ENCODE results near the gene TSPAN9.

DNA sequence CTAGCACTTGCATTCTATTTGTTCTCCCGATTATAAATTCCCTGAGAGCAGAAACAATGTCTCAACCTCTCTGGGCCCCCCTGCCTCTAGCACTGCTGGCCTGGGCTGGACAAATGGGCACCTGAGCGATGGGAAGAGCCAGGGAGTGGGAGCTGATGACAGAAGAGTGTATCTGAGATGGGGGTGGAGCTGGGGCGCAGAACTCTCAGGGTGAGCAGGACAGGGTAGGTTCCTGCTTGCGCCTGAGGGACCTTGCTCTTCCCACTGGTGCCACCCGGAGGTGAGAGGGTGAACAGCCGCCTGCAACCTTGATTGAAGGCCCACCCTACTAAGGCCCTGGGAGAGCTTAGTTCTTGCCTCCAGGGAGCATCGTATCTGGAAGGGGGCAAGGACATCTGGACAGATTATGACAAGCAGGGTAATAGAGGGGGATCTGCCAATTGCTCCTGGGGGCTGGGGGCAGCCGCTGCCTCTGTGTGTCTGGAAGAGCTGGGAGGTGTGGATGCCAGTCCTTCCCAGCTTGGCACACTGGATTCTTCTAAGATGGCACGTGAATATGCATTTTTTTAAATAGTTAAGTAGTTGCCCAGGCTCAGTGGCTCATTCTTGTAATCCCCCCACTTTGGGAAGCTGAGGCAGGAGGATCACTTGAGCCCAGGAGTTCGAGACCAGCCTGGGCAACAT, 43.0 kb upstream of the TSPAN9 start:
- TF ChIP-seq GATA2 (IDR thresholded peaks at IDR 0.05; ENCODE audit: low read depth, low read length) (no peak), GATA3 (IDR thresholded peaks at IDR 0.05; ENCODE audit: low read depth, low read length) (no peak)

Data from SH-SY5Y (cell line).